Measurements from ENCODE around the gene GMDS.

The GMDS gene

DNA sequence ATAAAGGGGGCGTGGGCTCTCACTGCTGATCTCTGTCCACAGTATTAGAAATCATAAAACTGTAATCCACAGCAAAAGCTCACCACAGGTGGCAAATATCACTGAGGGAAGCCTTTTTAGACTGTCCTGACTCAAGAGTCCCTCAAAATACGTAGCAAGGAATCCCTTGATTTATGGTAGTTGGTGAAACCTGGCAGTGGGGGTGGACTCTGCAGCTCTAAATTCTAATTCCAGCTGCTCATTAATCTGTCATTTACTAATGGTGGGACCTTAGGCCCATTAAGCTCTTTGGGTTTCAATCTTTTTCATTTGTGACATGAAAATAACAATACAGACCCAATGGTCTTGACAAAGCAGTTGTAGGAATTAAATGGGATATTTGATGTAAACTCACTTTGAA, 32.3 kb downstream of the GMDS start:
- in situ Hi-C loops (cut with HindIII; ENCODE audit: low sequenced_read_pairs) = loop anchor here (25.0 kb wide), 1 partner anchor 601 kb away; the partner anchor contains the start of gene FOXC1

- in situ Hi-C loops (cut with HindIII; ENCODE audit: low sequenced_read_pairs) = loop anchor here (25.0 kb wide), 1 partner anchor 597 kb away; the partner anchor contains the start of gene FOXC1
Observed at GRCh38 chr6:2209226-2209809, 36.1 kb downstream of the GMDS start.

GRCh38 chr6:2208468-2208867, 36.9 kb downstream of the GMDS start:
- in situ Hi-C loops (cut with HindIII; ENCODE audit: low sequenced_read_pairs) = loop anchor here (25.0 kb wide), 1 partner anchor 596 kb away; the partner anchor contains the start of gene FOXC1

- in situ Hi-C loops (cut with HindIII; ENCODE audit: low sequenced_read_pairs) = loop anchor here (25.0 kb wide), 1 partner anchor 593 kb away; the partner anchor contains the start of gene FOXC1
Observed at GRCh38 chr6:2205396-2205795, 40.0 kb downstream of the GMDS start.

GRCh38 chr6:2204272-2204671, 41.1 kb downstream of the GMDS start:
- in situ Hi-C loops (cut with HindIII; ENCODE audit: low sequenced_read_pairs) = loop anchor here (25.0 kb wide), 1 partner anchor 592 kb away; the partner anchor contains the start of gene FOXC1

- in situ Hi-C loops (cut with HindIII; ENCODE audit: low sequenced_read_pairs) = loop anchor here (25.0 kb wide), 1 partner anchor 591 kb away; the partner anchor contains the start of gene FOXC1
Observed at GRCh38 chr6:2203264-2203663, 42.1 kb downstream of the GMDS start.

GRCh38 chr6:2197984-2198383, 47.4 kb downstream of the GMDS start:
- in situ Hi-C loops (cut with HindIII; ENCODE audit: low sequenced_read_pairs) = loop anchor here (25.0 kb wide), 1 partner anchor 439 kb away; no protein-coding TSS in a partner anchor

DNA sequence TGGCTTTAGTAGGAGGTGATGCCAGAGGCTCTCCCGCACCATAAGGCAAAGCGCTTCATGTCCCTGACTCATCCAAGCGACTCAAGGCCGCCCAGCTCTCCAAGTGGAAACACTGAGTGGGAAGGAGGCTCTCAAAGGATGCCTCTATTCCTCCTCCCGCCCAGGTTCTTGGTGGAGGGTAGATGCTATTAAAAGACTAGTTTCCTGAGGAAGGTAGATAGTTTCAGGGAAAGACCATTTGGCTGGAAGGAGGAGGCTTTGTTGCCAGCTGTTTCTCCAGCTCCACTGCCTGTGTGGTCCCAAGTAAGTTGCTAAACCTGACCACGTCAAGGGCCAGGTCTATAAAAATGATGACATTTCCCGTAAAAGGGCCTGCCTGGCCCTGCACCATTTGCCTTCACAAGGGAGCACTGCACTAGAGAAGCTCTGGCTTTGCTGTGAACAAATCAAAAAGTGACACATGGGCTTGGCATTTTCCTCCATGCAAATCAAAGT, 48.2 kb downstream of the GMDS start:
- in situ Hi-C loops (cut with HindIII; ENCODE audit: low sequenced_read_pairs) = loop anchor here (25.0 kb wide), 1 partner anchor 440 kb away; no protein-coding TSS in a partner anchor

- in situ Hi-C loops (cut with HindIII; ENCODE audit: low sequenced_read_pairs) = loop anchor here (25.0 kb wide), 1 partner anchor 441 kb away; no protein-coding TSS in a partner anchor
Observed at GRCh38 chr6:2196079-2196679, 49.2 kb downstream of the GMDS start.

- in situ Hi-C loops (cut with HindIII; ENCODE audit: low sequenced_read_pairs) = loop anchor here (25.0 kb wide), 1 partner anchor 443 kb away; no protein-coding TSS in a partner anchor
Observed at GRCh38 chr6:2194643-2195042, 50.8 kb downstream of the GMDS start.

GRCh38 chr6:2193931-2194330, 51.5 kb downstream of the GMDS start:
- in situ Hi-C loops (cut with HindIII; ENCODE audit: low sequenced_read_pairs) = loop anchor here (25.0 kb wide), 1 partner anchor 443 kb away; no protein-coding TSS in a partner anchor

DNA sequence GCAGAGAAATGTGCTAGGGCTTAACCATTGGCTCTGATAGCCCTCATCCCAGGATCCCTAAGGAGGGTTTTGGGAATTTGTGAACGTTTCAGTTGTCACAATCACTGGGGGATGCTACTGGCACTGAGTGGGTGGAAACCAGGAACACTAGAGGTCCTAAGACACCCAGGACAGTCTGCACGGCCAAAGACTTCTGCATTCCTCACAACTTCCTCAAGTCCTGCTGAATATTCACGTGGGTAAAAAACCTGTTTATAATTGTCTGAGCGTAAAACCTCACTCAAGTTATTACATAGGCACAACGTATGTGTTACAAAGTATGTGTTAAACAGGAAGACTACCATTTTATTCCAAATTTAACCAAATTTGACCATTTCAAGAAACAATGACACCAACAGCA, 52.4 kb downstream of the GMDS start:
- in situ Hi-C loops (cut with HindIII; ENCODE audit: low sequenced_read_pairs) = loop anchor here (25.0 kb wide), 1 partner anchor 444 kb away; no protein-coding TSS in a partner anchor

DNA sequence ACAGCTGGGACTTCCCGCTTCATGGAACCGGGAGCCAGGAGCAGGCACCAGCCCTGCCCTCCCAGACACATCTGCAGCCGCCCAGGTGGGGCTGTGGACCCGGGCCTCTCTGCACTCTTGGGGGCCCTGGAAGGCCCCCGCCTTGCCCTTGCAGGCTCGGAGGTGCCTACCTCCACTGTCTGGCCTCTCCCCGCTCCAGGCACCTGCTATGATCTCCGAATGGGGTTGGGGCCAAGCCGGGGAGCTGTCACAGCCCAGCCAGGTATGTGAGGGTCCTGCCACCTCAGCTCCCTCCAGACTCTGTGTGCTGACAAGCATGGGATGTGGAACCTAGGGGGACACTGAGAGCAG, 54.0 kb downstream of the GMDS start:
- in situ Hi-C loops (cut with HindIII; ENCODE audit: low sequenced_read_pairs) = loop anchor here (25.0 kb wide), 1 partner anchor 446 kb away; no protein-coding TSS in a partner anchor

DNA sequence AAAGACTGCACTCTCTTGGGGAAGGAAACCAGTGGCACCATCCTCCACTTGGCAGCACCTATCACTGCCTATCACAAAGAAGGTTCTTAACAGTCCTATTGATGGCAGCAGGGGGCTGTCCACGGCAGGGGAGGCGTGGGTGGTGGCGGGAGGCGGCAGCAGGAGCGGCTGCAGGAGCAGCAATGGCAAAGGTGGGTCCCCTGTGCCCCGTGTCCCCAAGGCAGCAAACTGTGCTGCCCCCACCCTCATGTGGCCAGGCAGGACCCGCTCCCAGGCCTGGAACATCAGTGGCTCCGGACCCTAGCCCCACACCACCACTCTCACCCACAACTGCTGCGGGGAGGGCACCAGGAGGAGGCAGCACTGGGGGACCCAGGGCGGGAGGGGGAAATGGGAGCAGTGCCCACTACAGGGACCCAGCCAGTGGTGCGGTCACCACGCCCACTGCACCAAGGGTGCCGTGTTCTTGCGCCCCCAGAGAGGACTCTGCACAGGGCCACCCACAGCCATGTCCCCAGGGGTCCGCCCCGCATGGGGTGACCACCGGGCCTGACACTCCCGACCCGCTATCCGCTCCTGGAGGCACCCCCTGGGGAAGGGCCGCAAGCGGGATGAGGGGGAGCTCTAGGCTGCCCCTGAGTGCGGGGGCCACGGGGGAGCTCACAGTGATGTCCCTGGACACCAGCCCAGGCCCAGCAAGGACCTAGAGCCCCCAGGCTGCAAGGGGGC, 54.6 kb downstream of the GMDS start:
- in situ Hi-C loops (cut with HindIII; ENCODE audit: low sequenced_read_pairs) = loop anchor here (25.0 kb wide), 1 partner anchor 446 kb away; no protein-coding TSS in a partner anchor

DNA sequence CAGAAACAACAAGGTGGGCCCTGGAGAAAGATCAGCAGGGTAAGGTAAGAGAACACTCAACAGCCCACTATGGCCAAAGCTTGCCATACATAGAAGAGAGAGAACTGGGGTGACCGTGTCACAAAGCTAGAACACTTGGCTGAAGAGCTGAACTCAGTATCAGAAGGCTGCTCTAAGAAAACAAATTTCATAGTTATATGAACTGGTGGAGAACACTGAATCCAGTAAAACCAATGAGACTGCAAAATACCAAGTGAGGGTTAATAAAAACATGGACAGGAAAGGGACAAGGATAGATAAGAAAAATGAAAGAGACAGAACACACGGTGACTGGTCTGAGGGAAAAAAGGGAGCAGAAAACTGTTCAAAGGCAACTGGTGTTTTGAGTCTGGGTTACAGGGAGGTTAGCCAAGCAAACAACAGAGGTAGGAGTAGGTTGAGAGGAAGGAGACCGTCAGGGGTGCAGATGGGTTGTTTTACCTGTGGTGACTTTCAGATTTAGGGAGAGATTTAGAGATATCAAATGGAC, 56.5 kb downstream of the GMDS start:
- in situ Hi-C loops (cut with HindIII; ENCODE audit: low sequenced_read_pairs) = loop anchor here (25.0 kb wide), 1 partner anchor 448 kb away; no protein-coding TSS in a partner anchor

GRCh38 chr6:2188397-2188796, 57.0 kb downstream of the GMDS start:
- in situ Hi-C loops (cut with HindIII; ENCODE audit: low sequenced_read_pairs) = loop anchor here (25.0 kb wide), 1 partner anchor 449 kb away; no protein-coding TSS in a partner anchor

GRCh38 chr6:2187826-2188225, 57.6 kb downstream of the GMDS start:
- in situ Hi-C loops (cut with HindIII; ENCODE audit: low sequenced_read_pairs) = loop anchor here (25.0 kb wide), 1 partner anchor 449 kb away; no protein-coding TSS in a partner anchor

DNA sequence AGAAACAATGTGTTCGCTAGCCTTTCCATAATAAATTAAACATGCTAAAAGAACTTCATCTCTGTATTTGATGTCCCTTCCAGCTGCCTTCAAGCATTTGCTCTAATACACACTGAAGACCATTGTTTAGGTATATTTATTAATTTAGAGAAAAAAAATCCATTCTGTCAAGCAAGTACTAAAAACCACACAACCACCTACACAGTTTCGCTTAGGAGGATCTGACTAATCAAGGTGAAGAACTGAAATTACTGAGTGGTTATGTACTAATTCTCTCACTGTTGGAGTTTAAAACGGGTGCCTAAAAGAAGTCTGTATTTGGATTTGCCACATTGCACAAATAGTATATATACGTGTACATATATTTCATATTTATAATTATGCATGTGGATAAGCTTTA, 58.9 kb downstream of the GMDS start:
- in situ Hi-C loops (cut with HindIII; ENCODE audit: low sequenced_read_pairs) = loop anchor here (25.0 kb wide), 1 partner anchor 451 kb away; no protein-coding TSS in a partner anchor

GRCh38 chr6:2185466-2185865, 59.9 kb downstream of the GMDS start:
- in situ Hi-C loops (cut with HindIII; ENCODE audit: low sequenced_read_pairs) = loop anchor here (25.0 kb wide), 1 partner anchor 452 kb away; no protein-coding TSS in a partner anchor

Measured in endothelial cell of hepatic sinusoid (primary cell).